Prostate gland (tissue), 2 donors: ENCODE data around the gene CA5A.
"Not testable (repeated sequence)": the region's sequence is repeated elsewhere in the genome, so short reads cannot be mapped to it uniquely, and the experiment has no call there.

ENCODE experiments used
- POLR2A ChIP-seq: fragments of 450-650 bp; IDR thresholded peaks from one replicate; pipeline ENCODE4 v1.6.1; 2016; ENCODE audit warnings: antibody characterized with exemption, mild to moderate bottlenecking
- TF ChIP-seq, protein P1 (sequence below), 4 experiments: fragments of 200-600 bp in 2 of 4; fragments of 450-650 bp in 2 of 4; sonication (generic) in 2 of 4; IDR thresholded peaks; 1 replicate in 3 of 4; 2 replicates in 1 of 4; pipeline ENCODE4 v1.5.1; 2016 to 2019; ENCODE audit warnings: antibody characterized with exemption in 4 of 4, mild to moderate bottlenecking in 2 of 4, moderate library complexity in 2 of 4

DNA sequence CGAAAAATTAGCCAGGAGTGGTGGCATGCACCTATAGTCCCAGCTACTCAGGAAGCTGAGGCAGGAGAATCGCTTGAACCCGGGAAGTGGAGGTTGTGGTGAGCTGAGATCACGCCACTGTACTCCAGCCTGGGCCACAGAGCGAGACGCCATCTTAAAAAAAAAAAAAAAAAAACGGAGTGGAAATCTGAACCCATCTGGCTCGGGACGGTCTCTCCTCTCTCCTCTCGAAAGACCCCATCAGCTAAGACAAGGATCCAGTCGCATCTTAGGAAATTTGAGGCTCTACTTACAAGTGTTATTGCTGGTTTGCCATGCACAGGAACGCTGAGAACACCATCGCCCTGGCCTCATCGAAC is 334 bp downstream of the CA5A start:
- TF ChIP-seq, protein P1, sequence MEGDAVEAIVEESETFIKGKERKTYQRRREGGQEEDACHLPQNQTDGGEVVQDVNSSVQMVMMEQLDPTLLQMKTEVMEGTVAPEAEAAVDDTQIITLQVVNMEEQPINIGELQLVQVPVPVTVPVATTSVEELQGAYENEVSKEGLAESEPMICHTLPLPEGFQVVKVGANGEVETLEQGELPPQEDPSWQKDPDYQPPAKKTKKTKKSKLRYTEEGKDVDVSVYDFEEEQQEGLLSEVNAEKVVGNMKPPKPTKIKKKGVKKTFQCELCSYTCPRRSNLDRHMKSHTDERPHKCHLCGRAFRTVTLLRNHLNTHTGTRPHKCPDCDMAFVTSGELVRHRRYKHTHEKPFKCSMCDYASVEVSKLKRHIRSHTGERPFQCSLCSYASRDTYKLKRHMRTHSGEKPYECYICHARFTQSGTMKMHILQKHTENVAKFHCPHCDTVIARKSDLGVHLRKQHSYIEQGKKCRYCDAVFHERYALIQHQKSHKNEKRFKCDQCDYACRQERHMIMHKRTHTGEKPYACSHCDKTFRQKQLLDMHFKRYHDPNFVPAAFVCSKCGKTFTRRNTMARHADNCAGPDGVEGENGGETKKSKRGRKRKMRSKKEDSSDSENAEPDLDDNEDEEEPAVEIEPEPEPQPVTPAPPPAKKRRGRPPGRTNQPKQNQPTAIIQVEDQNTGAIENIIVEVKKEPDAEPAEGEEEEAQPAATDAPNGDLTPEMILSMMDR (IDR thresholded peaks at IDR 0.05), result not testable (repeated sequence)
- TF ChIP-seq POLR2A, result not testable (repeated sequence)
